Stomach (tissue), 9 donors: ENCODE measurements around the gene AICDA. TPM values are rescaled to one million over a fixed set of nuclear protein-coding genes. Genes with fewer than 3 reads are reported as not detected.

Experiments
- DNase-seq, 2 donors: peaks; one replicate each; pipeline versions ENCODE4 v3.0.0 to v3.0.0-alpha.2; 2013 to 2019
- H3K27ac ChIP-seq, 5 donors: fragments of 200-600 bp in 4 of 5; sonication (generic) in 4 of 5; one replicate each; pipeline ENCODE4 v1.5.1; 2013 to 2019; ENCODE audit warnings: mild to moderate bottlenecking in 1 of 5, moderate library complexity in 1 of 5
- H3K27me3 ChIP-seq, 3 donors: fragments of 200-600 bp; sonication (generic); one replicate each; pipeline ENCODE4 v1.5.1; 2017 to 2019; ENCODE audit warnings: mixed run types in 1 of 3
- H3K36me3 ChIP-seq, 4 donors: fragments of 200-600 bp; sonication (generic); 1 replicate in 3 of 4; 2 replicates in 1 of 4; pipeline ENCODE4 v1.5.1; 2016 to 2019
- H3K4me1 ChIP-seq, 4 donors: fragments of 200-600 bp; sonication (generic); one replicate each; pipeline ENCODE4 v1.5.1; 2016 to 2019
- H3K4me3 ChIP-seq, 4 donors: fragments of 200-600 bp; sonication (generic) in 3 of 4; one replicate each; pipeline ENCODE4 v1.5.1; 2016 to 2019; ENCODE audit warnings: mild to moderate bottlenecking in 1 of 4
- H3K9me3 ChIP-seq, 4 donors: fragments of 200-600 bp; sonication (generic); one replicate each; pipeline ENCODE4 v1.5.1; 2016 to 2019
- CTCF ChIP-seq, 7 experiments: fragments of 450-650 bp in 4 of 7; fragments of 200-600 bp in 3 of 7; sonication (generic) in 3 of 7; IDR thresholded peaks; one replicate each; pipeline ENCODE4 v1.5.1; 2016 to 2019; ENCODE audit warnings: antibody characterized with exemption in 7 of 7, control low read depth in 2 of 7, mild to moderate bottlenecking in 1 of 7
- EP300 ChIP-seq: sonication (generic); formaldehyde crosslinking; IDR thresholded peaks from one replicate; pipeline ENCODE4 v1.6.1; 2017; ENCODE audit warnings: antibody characterized with exemption
- POLR2A ChIP-seq, 4 donors: fragments of 450-650 bp; IDR thresholded peaks; one replicate each; pipeline ENCODE4 v1.6.1; 2016; ENCODE audit warnings: antibody characterized with exemption in 4 of 4, control low read depth in 2 of 4, mild to moderate bottlenecking in 1 of 4, moderate library complexity in 1 of 4
- POLR2AphosphoS5 ChIP-seq, 3 donors: sonication (generic); formaldehyde crosslinking; IDR thresholded peaks; one replicate each; pipeline ENCODE4 v1.6.1; 2016; ENCODE audit warnings: antibody characterized with exemption in 3 of 3
- WGBS, 5 donors: extraction: QIAGEN DNeasy Blood & Tissue Kit in 3 of 5; methylation state at CpG; one replicate each; pipeline versions ENCODE4 v1.1.5 to v1.1.7; 2013 to 2018; 5-methylcytosine and 5-hydroxymethylcytosine counted together
- intact Hi-C: fragments of 100-400 bp; cut with DNase I; formaldehyde crosslinking; loops from one replicate; pipeline ENCODE4 v1.15.1; 2023; ENCODE audit warnings: low total_unique reads
- polyA plus RNA-seq, 3 donors: library from polyadenylated mRNA; stranded (reverse); fragments of 200-250 nt; gene quantifications; one replicate each; pipeline ENCODE4 v1.2.3, GENCODE V29; 2013
- total RNA-seq, 5 donors: library from RNA; depleted of rRNA; stranded (reverse); fragments of >200 nt; gene quantifications; one replicate each; pipeline versions ENCODE4 v1.1.0 to v1.2.3, GENCODE V29; 2014 to 2016
- donor health status: healthy with polysubstance abuse.
- donor health status: Bipolar disorder and iron deficiency.
- donor health status: healthy.

AICDA gene
- total and polyA plus RNA-seq, 8 donors, result 0.18 to 0.37 TPM; not detected in 6

- H3K27ac ChIP-seq, result no peak overlapping the region
- H3K9me3 ChIP-seq, result peaks cover 3 to 11% (median 8%) of the 10 kb centered on the region in 4 donors
- WGBS, 5 donors, result 60 to 95% (median 93%) methylated on average over 6 of the region's 6 CpGs
- no peak overlapping the region for H3K4me3 ChIP-seq
- H3K27me3 ChIP-seq, result no peaks in the 10 kb centered on the region
- intact Hi-C loops, result no loop called here
- H3K4me1 ChIP-seq, result no peaks in the 10 kb centered on the region
- H3K36me3 ChIP-seq, result no peaks in the 10 kb centered on the region
- DNase-seq, result no peak
- no peak for TF ChIP-seq POLR2A (IDR thresholded peaks at IDR 0.05)
- no peak for TF ChIP-seq POLR2AphosphoS5 (IDR thresholded peaks at IDR 0.05)
- no peak for TF ChIP-seq CTCF (IDR thresholded peaks at IDR 0.05)
- no peak for TF ChIP-seq EP300
Observed at GRCh38 chr12:8562310-8562709, 50.3 kb downstream of the AICDA start.

- intact Hi-C loops, result no loop called here
- DNase-seq, result no peak
- no peaks in the 10 kb centered on the region for H3K4me1 ChIP-seq
- WGBS, 5 donors, result 21 to 31% (median 29%) methylated on average over 4 of the region's 4 CpGs
- H3K27ac ChIP-seq, result no peak overlapping the region
- H3K36me3 ChIP-seq, result no peaks in the 10 kb centered on the region
- no peaks in the 10 kb centered on the region for H3K27me3 ChIP-seq
- TF ChIP-seq CTCF (IDR thresholded peaks at IDR 0.05) (no peak), EP300 (no peak), POLR2AphosphoS5 (IDR thresholded peaks at IDR 0.05) (no peak), POLR2A (IDR thresholded peaks at IDR 0.05) (no peak)
- H3K4me3 ChIP-seq, result no peak overlapping the region
- H3K9me3 ChIP-seq, result peaks cover 0 to 11% (median 7%) of the 10 kb centered on the region in 4 donors
Observed at GRCh38 chr12:8561011-8561410, 51.6 kb downstream of the AICDA start.

- H3K9me3 ChIP-seq, result peaks cover 0 to 11% (median 7%) of the 10 kb centered on the region in 4 donors
- intact Hi-C loops, result no loop called here
- no peaks in the 10 kb centered on the region for H3K27me3 ChIP-seq
- no peaks in the 10 kb centered on the region for H3K4me1 ChIP-seq
- DNase-seq, result no peak
- H3K27ac ChIP-seq, result no peak overlapping the region
- H3K4me3 ChIP-seq, result no peak overlapping the region
- no peak for TF ChIP-seq POLR2A (IDR thresholded peaks at IDR 0.05)
- no peak for TF ChIP-seq EP300
- no peak for TF ChIP-seq POLR2AphosphoS5 (IDR thresholded peaks at IDR 0.05)
- TF ChIP-seq CTCF (IDR thresholded peaks at IDR 0.05), result no peak
- 83 to 89% (median 86%) methylated on average over 11 of the region's 11 CpGs for WGBS, 5 donors
- H3K36me3 ChIP-seq, result no peaks in the 10 kb centered on the region
Observed at GRCh38 chr12:8559676-8560075, 53.0 kb downstream of the AICDA start.

GRCh38 chr12:8556531-8557097 lies 56.0 kb downstream of the AICDA start:
- 53 to 72% (median 59%) methylated on average over 2 of the region's 2 CpGs for WGBS, 5 donors
- TF ChIP-seq EP300, result no peak
- DNase-seq, result no peak
- no peak overlapping the region for H3K27ac ChIP-seq
- intact Hi-C loops, result no loop called here
- H3K9me3 ChIP-seq, result no peaks in the 10 kb centered on the region
- H3K4me3 ChIP-seq, result no peak overlapping the region
- no peaks in the 10 kb centered on the region for H3K36me3 ChIP-seq
- H3K27me3 ChIP-seq, result no peaks in the 10 kb centered on the region
- H3K4me1 ChIP-seq, result no peaks in the 10 kb centered on the region

- no peak for TF ChIP-seq POLR2AphosphoS5 (IDR thresholded peaks at IDR 0.05)
- TF ChIP-seq POLR2A (IDR thresholded peaks at IDR 0.05), result no peak
- no peak for TF ChIP-seq EP300
- no peak for TF ChIP-seq CTCF (IDR thresholded peaks at IDR 0.05)
- Histone ChIP-seq H3K27ac (no peak overlapping the region), H3K27me3 (no peaks in the 10 kb centered on the region), H3K9me3 (no peaks in the 10 kb centered on the region), H3K4me1 (no peaks in the 10 kb centered on the region), H3K36me3 (no peaks in the 10 kb centered on the region), H3K4me3 (no peak overlapping the region)
- 79 to 84% (median 82%) methylated on average over 5 of the region's 5 CpGs for WGBS, 5 donors
- intact Hi-C loops, result no loop called here
- DNase-seq, result no peak
Observed at GRCh38 chr12:8554451-8555195, 58.0 kb downstream of the AICDA start.
